NCI-H446 (cell line): ENCODE data around the gene SRMS.

Source experiments
- DNase-seq, 2 experiments: peaks; one replicate each; lab custom pipeline; 2025; lab: John Stamatoyannopoulos, UW

The SRMS gene

DNA sequence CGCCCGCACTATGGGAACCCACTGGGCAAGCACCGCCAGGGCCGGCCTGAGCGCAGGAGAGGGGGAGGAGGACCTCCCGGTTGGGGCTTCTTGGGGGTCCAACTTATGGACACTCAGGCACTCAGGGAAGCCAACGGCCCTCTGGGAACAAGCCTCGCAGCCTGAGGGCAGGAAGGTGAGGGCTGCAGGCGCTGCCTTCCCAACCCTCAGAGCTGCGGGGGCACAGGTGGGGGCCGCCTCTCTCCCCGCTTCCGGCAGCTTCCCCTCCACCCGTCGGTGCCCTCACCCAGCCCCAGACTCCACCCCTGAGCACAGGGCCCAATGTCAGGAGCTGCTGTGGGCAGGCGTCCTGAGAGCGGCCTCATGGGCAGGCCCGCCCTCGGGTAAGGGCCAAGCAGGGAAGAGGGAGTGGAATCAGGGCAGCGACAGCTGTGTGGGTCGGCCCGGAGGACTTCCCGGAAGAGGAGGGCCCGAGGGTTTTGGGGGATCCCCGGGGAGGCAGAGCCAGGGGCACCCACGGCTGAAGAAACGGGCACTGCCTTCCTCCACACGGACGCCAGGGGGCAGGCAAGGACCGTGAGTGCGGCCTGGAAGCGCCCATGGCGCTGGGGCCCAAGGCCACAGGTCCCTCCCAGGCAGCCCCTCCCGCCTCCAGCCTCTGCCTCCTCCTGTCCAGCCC, 9.9 kb downstream of the SRMS start:
- DNase-seq = peak; percentile 64 to 90

DNA sequence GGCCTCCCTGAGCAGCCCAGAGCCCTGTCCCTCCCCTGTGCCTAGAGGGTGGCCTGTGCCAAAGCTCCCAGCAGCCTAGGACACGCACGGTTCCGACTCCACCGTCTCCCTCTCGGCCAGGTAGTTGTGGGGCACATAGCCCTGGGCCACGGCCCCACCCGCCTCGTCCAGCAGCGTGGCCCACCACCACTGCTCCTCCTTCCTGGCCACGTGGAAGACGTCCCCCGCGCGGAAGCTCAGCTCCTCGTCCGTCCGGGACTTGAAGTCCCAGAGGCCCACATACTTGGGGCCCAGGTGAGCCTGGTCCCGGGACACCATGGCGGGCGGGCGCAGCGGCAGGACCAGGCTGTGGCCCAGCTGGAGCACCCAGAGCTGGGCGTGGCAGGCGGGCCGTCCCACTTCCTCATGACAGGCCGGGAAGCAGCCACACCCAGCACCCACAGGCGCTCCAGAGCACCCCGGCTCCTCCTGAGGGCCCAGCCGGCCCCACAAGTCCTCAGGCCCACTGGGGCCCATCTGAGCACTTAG, 10.5 kb downstream of the SRMS start, which contains the start of gene PTK6:
Gene PTK6 (minus strand): TSS at position 380 of the 528 bp plus-strand sequence. CDS start 62 bp downstream, at position 318.
- no peak for DNase-seq

DNA sequence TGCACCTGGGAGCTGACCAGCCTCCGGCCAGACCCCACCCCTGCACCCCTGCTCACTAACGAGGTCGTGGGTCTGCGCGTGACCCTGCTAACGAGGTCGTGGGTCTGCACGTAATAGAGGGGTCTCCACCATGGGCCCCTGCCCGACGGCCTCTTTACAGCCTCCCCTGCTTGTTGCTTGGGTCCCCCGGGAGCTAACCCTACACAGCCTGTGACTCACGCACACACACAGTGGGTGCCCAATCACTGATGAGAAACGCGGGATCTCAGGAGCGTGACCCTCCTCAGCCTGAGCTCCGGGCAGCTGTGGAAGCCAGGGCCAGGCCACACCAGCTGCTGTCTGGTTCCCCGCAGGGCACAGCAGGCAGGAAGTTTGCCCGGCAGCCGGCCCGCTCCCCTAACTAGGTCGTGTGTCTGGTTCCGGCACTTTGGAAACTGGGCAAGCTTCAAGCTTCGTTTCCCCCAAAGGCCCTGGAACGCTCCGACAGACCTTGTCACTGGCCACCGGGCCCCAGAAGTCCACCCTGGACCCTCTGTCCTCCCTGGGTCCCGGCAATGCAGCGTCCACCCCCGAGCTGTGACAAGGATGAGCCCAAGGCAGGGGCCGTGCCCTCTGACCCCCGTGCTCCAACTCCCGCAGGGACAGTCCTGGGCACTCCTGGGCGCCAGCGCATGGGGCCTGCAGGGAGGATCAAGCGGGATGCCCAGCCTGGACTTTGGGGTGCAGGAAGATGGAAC, 11.1 kb downstream of the SRMS start:
- peak in 1 of 2 experiments; percentile 59 for DNase-seq

DNA sequence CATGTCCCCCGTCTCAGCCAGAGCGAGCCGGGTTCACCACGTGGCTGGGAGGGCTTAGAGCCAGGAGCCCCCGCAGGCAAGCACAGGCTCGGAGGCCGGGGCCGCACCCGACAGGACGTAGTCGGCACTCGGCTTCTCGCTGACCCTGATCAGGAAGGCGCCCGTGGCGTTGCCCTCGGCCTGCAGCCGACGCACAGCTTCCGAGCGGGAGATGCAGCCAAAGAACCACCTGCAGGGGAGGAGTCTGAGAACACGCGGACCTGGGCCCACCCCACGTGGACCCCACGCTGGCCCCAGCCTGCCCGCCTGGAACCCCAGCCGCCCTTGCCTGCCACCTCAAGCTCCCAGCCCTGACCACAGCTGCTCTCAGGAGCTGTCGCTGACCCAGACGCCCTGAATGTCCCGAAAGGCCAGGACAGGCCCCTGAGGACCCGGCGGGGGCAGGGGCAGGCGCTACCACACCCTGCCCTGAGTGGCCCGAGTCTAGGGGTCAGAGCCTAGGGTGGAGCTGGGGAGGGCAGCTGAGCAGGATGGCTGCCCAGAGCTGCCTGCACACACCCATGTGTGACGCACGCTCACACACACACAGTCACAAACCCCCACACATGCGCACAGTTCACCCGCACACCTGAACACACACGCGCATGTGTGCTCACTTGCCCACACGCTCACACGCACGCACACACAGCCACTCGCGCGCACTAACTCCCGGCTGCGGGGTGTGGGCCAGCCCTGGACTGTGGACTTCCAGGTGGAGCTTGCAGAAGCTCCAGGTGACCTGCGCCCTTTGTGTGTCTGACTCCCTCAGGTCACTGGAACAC, 12.5 kb downstream of the SRMS start:
- peak in 1 of 2 experiments; percentile 41 for DNase-seq

DNA sequence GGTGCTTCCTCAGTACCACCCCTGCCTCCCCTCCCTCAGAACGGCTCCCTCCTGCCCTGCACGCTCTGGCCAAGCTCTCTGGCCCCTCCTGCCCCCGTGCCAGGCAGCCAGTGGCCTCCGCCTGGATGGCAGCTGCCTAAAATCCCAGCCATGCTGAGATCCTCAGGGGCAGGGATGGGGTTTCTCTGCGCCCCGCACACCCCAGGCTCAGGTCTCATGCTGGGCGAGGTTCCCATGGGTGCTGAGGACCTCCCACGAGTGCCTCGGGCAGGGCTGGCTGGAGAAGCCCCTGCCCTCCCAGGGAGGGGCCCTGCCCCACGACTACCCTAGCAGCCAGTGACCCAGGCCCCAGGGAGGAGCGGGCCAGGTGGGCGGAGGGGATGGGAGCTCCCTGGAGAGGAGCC, 13.1 kb downstream of the SRMS start:
- no peak for DNase-seq

GRCh38 chr20:63533871-63534393, 13.6 kb downstream of the SRMS start:
- DNase-seq = no peak

DNA sequence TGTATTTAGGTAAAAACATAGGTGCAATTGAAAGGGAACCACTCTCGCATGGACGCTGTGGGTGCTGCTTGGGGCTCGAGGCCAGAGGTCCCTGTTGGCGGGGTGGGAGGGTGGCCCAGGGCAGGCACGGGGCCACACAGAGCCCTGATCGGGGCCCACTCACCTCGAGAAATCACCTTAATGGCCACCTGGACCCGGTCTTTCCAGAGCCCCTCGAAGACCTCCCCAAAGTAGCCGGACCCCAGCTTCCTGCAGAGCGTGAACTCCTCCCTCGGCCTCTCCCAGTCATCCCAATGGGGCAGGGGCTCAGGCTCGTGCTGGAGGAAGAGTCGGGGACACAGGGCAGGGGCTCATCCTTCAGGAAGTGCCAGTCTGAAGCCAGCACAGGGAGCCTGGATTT, 14.2 kb downstream of the SRMS start:
- DNase-seq = no peak

- DNase-seq = no peak
Observed at GRCh38 chr20:63532449-63532971, 15.0 kb downstream of the SRMS start.

DNA sequence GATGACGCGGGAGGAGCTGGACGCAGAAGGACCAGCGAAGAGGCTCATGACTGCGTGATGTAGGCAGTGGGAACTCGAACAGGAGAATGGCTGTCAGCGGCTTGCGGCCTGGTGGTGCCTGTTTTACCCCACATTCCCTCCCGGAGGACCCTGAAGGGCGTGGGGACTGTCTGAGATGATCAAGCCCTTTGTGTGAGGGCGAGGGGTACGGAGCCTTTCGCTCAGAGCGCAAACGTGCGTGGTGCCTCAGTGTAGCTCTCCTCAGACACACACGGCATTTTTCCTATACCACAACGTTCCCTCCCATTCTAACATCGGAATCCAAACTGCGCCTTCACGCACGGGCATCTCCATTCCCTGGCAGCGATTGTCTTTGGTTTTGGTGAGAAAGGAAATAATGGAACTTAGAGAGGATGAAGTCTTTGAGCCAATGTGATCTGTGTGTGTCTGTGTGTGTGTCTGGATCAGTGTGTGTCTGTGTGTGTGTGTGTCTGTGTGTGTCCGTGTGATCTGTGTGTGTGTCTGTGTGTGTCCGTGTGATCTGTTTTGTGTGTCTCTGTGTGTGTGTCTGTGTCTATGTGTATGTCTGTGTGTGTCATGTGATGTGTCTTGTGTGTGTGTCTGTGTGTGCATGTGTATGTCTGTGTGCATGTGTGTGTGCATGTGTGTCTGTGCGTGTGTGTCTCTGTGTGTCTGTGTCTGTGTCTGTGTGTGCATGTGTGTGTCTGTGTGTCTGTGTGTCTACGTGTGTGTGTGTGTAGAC, 15.7 kb downstream of the SRMS start:
- DNase-seq = no peak

- DNase-seq = no peak
Observed at GRCh38 chr20:63530788-63531160, 16.8 kb downstream of the SRMS start.

DNA sequence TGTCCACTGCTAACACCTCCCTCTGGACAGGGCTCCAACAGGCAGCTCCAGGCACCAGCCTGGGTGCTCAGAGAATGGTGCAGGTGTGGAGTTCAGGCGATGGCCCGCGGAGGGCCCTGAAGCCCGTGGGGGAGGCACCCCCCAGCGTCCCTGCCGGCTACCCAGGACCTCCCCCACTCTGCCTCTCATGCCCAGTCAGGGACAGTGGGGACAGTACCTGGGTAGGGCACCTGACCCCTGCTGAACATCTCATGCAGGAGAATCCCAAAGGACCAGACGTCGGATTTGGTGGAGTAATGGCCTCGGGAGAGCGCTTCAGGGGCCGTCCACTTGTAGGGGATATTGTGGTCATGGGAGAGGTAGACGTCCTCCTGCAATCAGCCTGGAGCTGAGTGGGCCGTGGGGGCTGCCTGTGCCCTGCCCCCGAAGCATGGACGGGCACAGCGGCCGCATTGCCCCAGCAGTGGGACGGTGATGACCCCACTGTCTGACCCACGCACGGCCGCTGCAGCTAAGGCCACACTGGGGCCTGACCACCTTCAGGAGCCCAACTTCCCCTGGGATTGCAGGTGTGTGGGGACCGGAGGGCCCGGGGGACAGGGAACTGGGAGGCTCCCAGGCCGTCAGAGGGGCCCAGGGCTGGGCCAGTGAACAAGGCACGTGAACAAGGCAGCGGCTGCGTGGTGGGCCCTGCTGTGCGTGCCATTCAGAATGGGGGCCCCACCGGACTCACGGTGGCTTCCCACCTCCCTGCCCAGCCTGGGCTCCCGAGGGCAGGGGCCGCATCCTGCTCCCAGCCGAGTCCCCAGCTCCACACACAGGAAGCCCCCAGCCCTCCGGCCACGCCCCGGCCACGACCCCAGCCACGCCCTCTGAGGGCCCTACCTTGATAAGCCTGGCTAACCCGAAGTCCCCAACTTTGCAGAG, 17.4 kb downstream of the SRMS start:
- no peak for DNase-seq

GRCh38 chr20:63529180-63529860, 18.2 kb downstream of the SRMS start:
- DNase-seq = no peak

DNA sequence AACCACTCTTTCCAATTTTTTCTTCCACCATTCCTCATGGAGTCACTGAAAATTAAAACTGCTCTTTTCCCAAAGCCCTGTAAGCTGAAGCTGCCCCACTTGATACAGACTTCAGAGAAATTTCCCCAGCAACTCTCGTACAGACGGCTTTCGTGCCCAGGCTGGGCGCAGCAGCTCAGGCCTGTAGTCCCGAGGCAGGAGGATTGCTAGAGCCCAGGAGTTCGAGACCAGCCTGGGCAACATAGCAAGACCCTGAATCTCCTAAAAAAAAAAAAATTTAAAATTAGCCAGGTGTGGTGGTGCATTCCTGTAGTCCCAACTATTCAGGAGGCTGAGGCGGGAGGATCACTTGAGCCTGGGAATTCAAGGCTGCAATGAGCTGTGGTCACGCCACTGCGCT, 20.4 kb downstream of the SRMS start:
- DNase-seq = no peak

DNA sequence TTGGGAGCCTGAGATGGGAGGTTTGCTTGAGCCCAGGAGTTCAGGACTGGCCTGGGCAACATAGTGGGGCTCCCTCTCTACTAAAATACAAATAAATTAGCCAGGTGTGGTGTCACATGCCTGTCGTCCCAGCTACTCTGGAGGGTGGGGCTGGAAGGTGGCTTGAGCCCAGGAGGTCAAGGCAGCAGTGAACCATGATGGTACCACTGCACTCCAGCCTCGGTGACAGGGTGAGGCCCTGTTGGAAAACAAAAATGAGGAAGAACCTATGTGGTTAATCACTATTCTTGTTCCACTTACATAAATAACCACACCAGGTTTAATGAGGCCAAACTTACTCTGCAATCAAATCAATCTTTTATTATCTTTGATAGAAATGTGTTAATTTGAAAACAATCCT, 21.6 kb downstream of the SRMS start:
- no peak for DNase-seq

- no peak for DNase-seq
Observed at GRCh38 chr20:63525185-63525584, 22.4 kb downstream of the SRMS start.

GRCh38 chr20:63522981-63523611, 24.5 kb downstream of the SRMS start:
- DNase-seq = no peak

DNA sequence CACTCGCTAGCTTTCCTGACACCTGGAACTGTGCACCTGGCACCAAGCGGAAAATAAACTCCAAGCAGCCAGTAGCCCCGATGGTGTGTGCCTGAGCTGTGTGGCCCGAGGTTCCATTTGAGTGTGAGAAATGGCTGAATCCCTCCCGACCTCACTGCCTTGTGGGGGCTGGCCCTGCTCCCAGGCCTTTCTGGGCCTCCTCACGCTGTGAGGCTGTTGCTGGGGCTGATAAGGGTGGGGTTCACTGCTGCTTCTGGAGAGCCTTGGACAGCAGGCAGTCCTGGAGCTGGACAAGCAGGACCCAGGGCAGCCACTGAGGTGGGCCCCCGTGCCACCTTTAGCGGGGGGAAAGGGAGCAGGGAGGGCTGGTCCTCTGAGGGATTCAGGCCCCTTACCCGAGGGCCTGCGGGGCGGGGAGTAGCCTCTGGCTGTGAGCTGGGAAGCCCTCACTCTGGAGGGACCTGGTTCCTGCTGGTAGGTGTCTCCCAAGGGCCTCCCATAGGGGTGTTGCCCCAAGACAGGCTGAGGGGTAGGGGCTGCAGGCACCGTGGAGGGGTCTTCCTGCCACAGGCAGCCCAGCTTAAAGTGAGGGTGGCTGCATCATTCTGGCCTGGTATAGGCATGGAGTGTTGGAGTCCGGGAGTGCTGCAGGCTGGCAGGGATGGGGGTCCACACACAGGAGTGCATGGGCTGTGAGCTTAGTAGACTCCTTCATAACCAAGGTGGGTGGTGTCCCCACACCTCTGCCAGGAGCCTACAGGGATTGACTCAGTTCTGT, 25.3 kb downstream of the SRMS start:
- no peak for DNase-seq

DNA sequence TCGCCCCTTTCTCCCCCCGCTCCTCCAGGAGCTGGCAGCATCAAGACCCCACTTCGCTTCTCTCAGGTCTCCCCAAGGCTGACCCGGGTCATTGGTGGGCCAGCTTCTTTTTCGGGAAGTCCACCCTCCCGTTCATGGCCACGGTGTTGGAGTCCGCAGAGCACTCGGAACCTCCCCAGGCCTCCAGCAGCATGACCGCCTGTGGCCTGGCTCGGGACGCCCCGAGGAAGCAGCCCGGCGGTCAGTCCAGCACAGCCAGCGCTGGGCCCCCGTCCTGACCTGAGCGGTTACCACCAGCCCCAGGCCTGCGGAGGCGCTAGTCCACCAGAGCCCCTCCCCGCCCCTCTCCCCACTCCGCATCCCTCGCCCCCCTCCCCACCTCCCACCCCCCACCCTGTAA, 25.9 kb downstream of the SRMS start:
- no peak for DNase-seq
